Mucosa of rectum (tissue), 2 donors: ENCODE data around the gene GABBR2.

Experiments
- H3K27ac ChIP-seq, 2 donors: one replicate each; pipeline ENCODE4 v1.7.0; 2013; ENCODE audit warnings: inconsistent platforms in 2 of 2, low read depth in 2 of 2, low read length in 2 of 2
- H3K27me3 ChIP-seq, 2 donors: one replicate each; pipeline ENCODE4 v1.7.0; 2013; ENCODE audit warnings: low read length in 2 of 2; ENCODE audit not compliant: control insufficient read depth in 2 of 2, insufficient read depth in 2 of 2
- H3K36me3 ChIP-seq, 2 donors: one replicate each; pipeline ENCODE4 v1.7.0; 2013; ENCODE audit warnings: low read length in 2 of 2; ENCODE audit not compliant: control insufficient read depth in 2 of 2, insufficient read depth in 2 of 2
- H3K4me1 ChIP-seq, 2 donors: one replicate each; pipeline ENCODE4 v1.7.0; 2013; ENCODE audit warnings: low read length in 2 of 2, mild to moderate bottlenecking in 1 of 2; ENCODE audit not compliant: control insufficient read depth in 2 of 2, insufficient read depth in 2 of 2
- H3K4me3 ChIP-seq, 2 donors: one replicate each; pipeline ENCODE4 v1.7.0; 2013; ENCODE audit warnings: low read length in 2 of 2
- H3K9ac ChIP-seq, 2 donors: one replicate each; pipeline ENCODE4 v1.7.0; 2013; ENCODE audit warnings: low read length in 2 of 2, low read depth in 1 of 2, mild to moderate bottlenecking in 1 of 2
- H3K9me3 ChIP-seq, 2 donors: one replicate each; pipeline ENCODE4 v1.7.0; 2013; ENCODE audit warnings: low read length in 2 of 2; ENCODE audit not compliant: control insufficient read depth in 2 of 2
- donor health status: healthy.
- donor health status: Normal muscosa, but diverticular disease.

Gene GABBR2

DNA sequence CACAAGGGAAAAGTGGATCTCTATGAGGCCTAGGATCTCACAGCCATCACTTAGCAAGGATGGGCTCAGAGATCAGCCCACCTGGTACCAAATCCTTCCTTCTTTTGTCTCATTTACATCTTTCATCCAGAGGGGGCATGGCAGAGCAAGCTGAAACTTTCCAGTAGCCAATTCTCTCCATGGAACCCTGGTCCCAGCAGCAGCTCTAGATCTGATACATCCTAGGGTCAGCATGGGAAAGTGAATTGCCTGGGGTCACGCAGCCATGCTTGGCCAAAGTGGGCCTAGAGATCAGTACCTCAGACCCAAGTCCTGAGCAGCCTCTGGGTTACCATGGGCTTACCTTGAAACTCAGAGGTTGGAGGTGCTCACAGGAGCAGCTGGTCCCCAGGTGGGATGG, 170.5 kb downstream of the GABBR2 start:
- H3K4me1 ChIP-seq = no peaks in the 10 kb centered on the region
- no peak overlapping the region for H3K9ac ChIP-seq
- no peaks in the 10 kb centered on the region for H3K9me3 ChIP-seq
- no peaks in the 10 kb centered on the region for H3K27me3 ChIP-seq
- no peak overlapping the region for H3K27ac ChIP-seq
- no peaks in the 10 kb centered on the region for H3K36me3 ChIP-seq
- H3K4me3 ChIP-seq = no peak overlapping the region

DNA sequence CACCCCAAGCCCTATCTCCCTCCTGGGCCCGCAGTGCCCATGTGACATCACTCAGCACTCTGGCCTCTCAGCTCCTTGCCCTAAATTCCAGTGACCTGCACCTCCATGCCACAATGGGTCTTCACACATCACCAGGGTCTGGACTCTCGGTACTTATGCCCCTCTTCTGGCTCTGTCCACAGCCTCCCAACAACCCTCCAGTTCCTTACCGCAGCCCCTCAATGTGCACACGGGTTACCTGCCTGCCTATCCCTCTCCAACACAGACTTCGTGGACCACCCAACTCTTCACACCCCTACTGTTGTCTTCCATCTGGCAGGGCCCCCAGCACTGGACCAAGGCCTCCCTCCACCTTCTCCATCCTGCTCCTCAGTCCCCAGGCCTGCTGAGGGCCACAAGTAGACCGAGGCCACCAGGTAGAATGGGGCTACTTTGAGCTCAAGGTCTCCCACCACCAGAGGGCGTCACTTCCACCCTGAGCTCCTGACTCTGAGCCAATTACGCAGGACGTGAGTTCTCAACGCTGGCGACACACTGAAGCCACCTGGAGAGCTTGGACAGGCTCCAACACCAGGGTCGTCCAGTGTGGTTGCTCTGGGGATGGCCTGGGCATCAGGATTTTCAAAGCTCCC, 172.1 kb downstream of the GABBR2 start:
- Histone ChIP-seq H3K9ac (no peak overlapping the region), H3K4me1 (no peaks in the 10 kb centered on the region), H3K4me3 (no peak overlapping the region), H3K9me3 (no peaks in the 10 kb centered on the region), H3K27ac (no peak overlapping the region), H3K36me3 (no peaks in the 10 kb centered on the region), H3K27me3 (no peaks in the 10 kb centered on the region)

DNA sequence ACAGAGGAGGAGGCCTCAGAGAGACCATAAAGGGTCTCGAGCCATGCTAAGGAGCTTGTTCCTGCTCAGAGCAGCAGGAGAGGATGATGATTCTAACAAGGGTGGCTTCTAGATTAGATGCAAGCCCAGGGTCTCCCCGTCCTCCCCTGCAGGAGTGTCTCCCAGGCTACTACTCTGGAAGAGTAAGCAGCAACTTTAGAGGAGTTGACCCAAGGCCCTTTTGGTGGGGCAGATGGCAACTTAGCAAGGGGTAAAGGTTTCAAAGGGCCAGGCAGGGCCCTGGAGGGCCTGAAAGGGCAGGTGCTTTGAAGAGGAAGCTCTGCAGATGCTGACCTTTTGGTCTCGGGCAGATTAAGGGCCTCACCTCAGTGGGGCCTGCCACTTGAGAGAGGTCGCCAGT, 174.9 kb downstream of the GABBR2 start:
- no peaks in the 10 kb centered on the region for H3K36me3 ChIP-seq
- no peak overlapping the region for H3K27ac ChIP-seq
- H3K9me3 ChIP-seq = no peaks in the 10 kb centered on the region
- H3K4me3 ChIP-seq = no peak overlapping the region
- no peaks in the 10 kb centered on the region for H3K4me1 ChIP-seq
- no peak overlapping the region for H3K9ac ChIP-seq
- no peaks in the 10 kb centered on the region for H3K27me3 ChIP-seq

DNA sequence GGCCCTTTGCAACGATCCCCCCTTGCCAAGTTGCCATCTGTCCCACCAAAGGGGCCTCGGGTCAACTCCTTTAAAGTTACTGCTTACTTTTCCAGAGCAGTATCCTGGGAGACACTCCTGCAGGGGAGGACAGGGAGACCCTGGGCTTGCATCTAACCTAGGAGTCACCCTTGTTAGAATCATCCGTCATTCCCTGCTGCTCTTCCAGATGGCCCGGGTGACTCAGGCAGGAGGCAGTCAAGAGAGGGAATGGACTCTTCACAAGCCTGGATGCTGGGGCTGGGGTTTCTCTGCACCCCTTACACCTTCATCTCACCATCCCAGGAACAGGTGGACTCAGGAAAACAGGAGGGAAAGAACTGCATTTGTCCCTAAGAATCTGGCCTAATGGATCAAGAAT, 175.6 kb downstream of the GABBR2 start:
- H3K9ac ChIP-seq = no peak overlapping the region
- H3K4me1 ChIP-seq = no peaks in the 10 kb centered on the region
- H3K36me3 ChIP-seq = no peaks in the 10 kb centered on the region
- no peak overlapping the region for H3K4me3 ChIP-seq
- H3K9me3 ChIP-seq = no peaks in the 10 kb centered on the region
- H3K27ac ChIP-seq = no peak overlapping the region
- no peaks in the 10 kb centered on the region for H3K27me3 ChIP-seq

DNA sequence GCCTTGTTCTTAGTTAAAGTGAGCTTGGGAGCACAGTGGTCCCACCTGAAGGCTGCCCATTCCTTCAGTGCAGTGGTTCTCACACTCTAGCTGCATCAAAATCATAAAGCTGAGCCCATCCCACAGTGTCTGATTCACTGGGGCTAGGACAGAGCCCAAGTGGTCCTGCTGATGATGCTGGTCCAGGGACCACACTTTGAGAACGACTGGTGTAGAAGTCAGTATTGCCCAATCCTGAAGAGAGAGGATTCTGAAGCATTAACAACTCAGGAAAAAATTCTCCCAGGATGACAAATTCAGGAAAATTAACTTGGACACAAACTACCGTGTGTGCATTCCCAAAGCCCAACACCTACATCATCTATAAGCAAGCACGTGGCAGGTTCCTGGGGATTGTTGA, 176.2 kb downstream of the GABBR2 start:
- H3K27ac ChIP-seq = no peak overlapping the region

DNA sequence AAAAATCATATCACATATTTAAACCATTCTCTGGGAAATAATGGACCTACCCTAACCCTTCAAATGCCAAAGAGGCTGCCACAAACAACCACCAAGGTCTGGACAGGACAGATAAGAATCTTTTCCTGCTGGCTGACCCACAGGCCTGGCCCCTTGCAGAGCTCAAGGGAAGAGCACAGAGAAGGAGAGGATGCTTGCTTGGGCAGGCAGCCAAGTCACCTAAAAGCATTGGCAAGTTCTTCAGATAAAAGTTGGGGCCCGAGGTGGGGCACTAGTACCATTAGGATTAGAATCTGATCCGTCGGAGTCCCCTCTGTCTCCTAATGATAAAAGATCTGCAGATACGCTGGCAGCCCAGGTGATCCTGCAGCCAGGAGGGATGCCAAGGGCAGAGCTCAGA, 176.6 kb downstream of the GABBR2 start:
- no peak overlapping the region for H3K27ac ChIP-seq
- H3K36me3 ChIP-seq = no peaks in the 10 kb centered on the region
- H3K9me3 ChIP-seq = no peaks in the 10 kb centered on the region
- no peak overlapping the region for H3K9ac ChIP-seq
- no peaks in the 10 kb centered on the region for H3K4me1 ChIP-seq
- no peak overlapping the region for H3K4me3 ChIP-seq
- no peaks in the 10 kb centered on the region for H3K27me3 ChIP-seq

More for the DNA sequence above, 176.2 kb downstream of the GABBR2 start:
- Histone ChIP-seq H3K4me1 (no peaks in the 10 kb centered on the region), H3K27me3 (no peaks in the 10 kb centered on the region), H3K36me3 (no peaks in the 10 kb centered on the region), H3K9ac (no peak overlapping the region), H3K4me3 (no peak overlapping the region), H3K9me3 (no peaks in the 10 kb centered on the region)

DNA sequence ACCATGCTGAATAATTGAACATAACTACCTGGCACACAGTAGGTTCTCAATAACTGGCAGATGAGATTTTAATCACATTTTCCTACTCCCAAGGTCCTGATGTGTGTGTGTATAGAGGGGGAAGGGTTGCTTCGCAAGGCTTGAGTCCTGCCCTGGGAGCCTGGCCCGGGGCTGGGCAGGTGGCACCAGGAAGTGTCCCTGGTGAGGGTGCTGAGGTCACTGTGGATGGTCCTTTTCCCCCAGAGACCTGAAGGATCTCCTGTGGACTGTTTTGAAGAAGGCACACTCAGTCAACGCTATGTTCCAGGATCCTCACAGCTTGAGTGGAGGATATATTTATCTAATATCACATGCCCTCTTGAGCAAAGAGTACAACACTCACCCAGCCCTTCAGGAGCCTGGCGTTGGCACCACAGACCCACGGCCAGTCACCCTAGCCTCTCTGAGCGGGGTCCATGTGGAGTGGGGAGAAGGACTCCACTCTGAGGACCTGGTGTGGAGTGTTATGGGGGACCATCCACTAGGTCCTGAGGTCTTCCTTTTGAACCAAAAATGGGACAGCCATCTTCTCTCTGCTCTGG, 177.8 kb downstream of the GABBR2 start:
- Histone ChIP-seq H3K4me3 (no peak overlapping the region), H3K27me3 (no peaks in the 10 kb centered on the region), H3K27ac (no peak overlapping the region), H3K4me1 (no peaks in the 10 kb centered on the region), H3K36me3 (no peaks in the 10 kb centered on the region), H3K9me3 (no peaks in the 10 kb centered on the region), H3K9ac (no peak overlapping the region)

DNA sequence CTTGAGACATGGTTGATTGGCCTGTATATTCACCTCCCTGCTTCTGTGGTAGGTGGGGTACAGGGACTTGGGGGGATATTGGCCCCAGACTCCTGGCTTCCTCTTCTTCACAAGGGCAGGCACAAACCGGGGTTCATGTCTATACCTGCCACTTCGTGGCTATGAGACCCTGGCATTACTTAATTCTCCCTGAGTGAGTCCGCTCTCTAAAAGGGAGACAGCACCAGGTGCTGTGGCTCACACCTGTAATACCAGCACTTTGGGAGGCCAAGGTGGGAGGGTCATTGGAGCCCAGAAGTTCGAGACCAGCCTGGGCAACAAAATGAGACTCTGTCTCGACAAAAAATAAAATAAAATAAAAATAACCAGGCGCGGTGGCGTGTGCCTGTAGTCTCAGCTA, 178.5 kb downstream of the GABBR2 start:
- Histone ChIP-seq H3K4me1 (no peaks in the 10 kb centered on the region), H3K27me3 (no peaks in the 10 kb centered on the region), H3K9me3 (no peaks in the 10 kb centered on the region), H3K36me3 (no peaks in the 10 kb centered on the region), H3K9ac (no peak overlapping the region), H3K4me3 (no peak overlapping the region), H3K27ac (no peak overlapping the region)

DNA sequence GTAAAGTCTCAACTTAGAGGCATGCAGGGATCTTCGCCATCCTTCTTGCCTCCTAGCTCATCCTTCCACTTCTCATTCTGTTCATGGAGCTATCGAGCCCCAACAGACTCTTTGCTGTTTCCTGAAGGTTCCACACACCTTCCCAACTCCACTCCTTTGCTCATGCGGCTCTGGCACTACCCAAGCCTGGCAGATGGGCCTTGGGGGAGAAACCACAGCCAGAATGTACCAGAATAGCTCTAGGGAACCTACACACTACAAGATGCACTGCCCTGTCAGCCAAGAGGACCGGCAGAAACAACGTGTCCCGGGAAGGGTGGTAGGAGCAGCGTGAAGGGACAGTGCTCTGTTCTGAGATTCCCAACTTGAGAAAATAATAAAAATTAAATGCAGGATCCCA, 178.9 kb downstream of the GABBR2 start:
- Histone ChIP-seq H3K9ac (no peak overlapping the region), H3K9me3 (no peaks in the 10 kb centered on the region), H3K27ac (no peak overlapping the region), H3K36me3 (no peaks in the 10 kb centered on the region), H3K4me1 (no peaks in the 10 kb centered on the region), H3K27me3 (no peaks in the 10 kb centered on the region), H3K4me3 (no peak overlapping the region)

DNA sequence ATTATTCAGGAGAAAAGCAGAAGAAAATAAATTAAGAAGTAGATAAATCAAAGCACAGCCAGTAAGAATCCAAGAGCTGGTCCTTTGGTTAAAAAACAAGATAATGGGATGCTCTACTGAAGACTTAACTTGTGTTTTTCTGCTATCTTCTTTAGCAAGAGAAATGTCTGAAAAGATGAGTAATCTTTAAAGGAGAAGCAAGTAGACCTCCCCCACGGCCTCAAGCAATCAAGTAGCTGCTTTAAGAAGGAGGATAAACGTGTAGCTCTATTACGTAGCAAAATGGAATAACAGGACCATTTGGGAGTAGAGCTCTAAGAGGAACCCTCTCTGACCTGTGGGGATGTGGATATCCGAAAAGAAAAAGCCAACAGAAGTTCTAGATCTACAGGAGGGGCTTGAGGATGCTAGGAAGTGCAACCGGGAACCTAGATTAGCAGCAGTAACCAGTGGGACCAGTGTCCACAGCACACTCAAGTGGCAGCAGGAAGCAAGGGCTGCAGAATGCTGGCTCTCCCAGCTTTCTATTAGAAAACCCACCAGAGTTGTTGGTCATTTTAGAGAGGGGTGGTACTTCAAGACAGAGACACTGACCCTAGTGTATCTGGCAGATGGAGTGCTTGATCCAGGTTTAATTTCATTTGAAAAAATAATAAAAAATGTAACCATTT, 185.4 kb downstream of the GABBR2 start:
- no peaks in the 10 kb centered on the region for H3K36me3 ChIP-seq
- H3K4me3 ChIP-seq = no peak overlapping the region
- no peaks in the 10 kb centered on the region for H3K4me1 ChIP-seq
- H3K9ac ChIP-seq = no peak overlapping the region
- H3K9me3 ChIP-seq = no peaks in the 10 kb centered on the region
- H3K27me3 ChIP-seq = peaks cover 0 to 3% of the 10 kb centered on the region in 2 donors
- H3K27ac ChIP-seq = no peak overlapping the region
